CD8-positive, alpha-beta memory T cell (primary cell): ENCODE results near the gene ADK. TPM values are rescaled to one million over a fixed set of nuclear protein-coding genes. Genes with fewer than 3 reads are reported as not detected.
A peak's percentile ranks its signal among the peaks of the same experiment; 100 is the strongest.

Source experiments
- CTCF ChIA-PET: fragments of 350-600 bp; sonication (Branson Sonifier 250); formaldehyde crosslinking; loops from one replicate; lab custom pipeline; 2021; ENCODE audit warnings: antibody characterized with exemption; lab: Charles Lee
- POLR2A ChIA-PET: fragments of 350-600 bp; sonication (Branson Sonifier 250); formaldehyde crosslinking; loops from one replicate; lab custom pipeline; 2021; ENCODE audit warnings: antibody characterized with exemption; lab: Charles Lee
- DNase-seq, 5 donors: peaks; one replicate each; pipeline versions ENCODE4 v3.0.0 to v3.0.0-alpha.2; 2020 to 2022; ENCODE audit warnings: mixed read lengths in 1 of 5
- H3K27ac ChIP-seq: one replicate; pipeline ENCODE4 v1.7.0; 2013; ENCODE audit warnings: low read depth, mild to moderate bottlenecking, low read length, moderate library complexity
- H3K27me3 ChIP-seq: 2 replicates; pipeline ENCODE4 v1.7.0; 2013; ENCODE audit warnings: low read length, mild to moderate bottlenecking; ENCODE audit not compliant: insufficient read depth, poor library complexity, severe bottlenecking
- H3K36me3 ChIP-seq: 2 replicates; pipeline ENCODE4 v1.7.0; 2013; ENCODE audit warnings: mild to moderate bottlenecking, low read length, moderate library complexity; ENCODE audit not compliant: insufficient read depth
- H3K4me1 ChIP-seq: 2 replicates; pipeline ENCODE4 v1.7.0; 2013; ENCODE audit warnings: mild to moderate bottlenecking, low read length, moderate library complexity; ENCODE audit not compliant: insufficient read depth
- H3K4me3 ChIP-seq: 2 replicates; pipeline ENCODE4 v1.7.0; 2013; ENCODE audit warnings: mild to moderate bottlenecking, low read length
- H3K9me3 ChIP-seq: 2 replicates; pipeline ENCODE4 v1.7.0; 2013; ENCODE audit warnings: mild to moderate bottlenecking, low read length
- H3K27ac Mint-ChIP-seq, 8 donors: one replicate each; pipeline ENCODE4 v1.8.0; 2020 to 2021; ENCODE audit warnings: mixed read lengths in 8 of 8, mild to moderate bottlenecking in 6 of 8, inconsistent platforms in 3 of 8, moderate library complexity in 3 of 8
- H3K27me3 Mint-ChIP-seq, 2 donors: one replicate each; pipeline ENCODE4 v1.8.0; 2020 to 2021; ENCODE audit warnings: mixed read lengths in 2 of 2, mild to moderate bottlenecking in 1 of 2, moderate library complexity in 1 of 2
- H3K36me3 Mint-ChIP-seq, 3 donors: one replicate each; pipeline ENCODE4 v1.8.0; 2020 to 2021; ENCODE audit warnings: mixed read lengths in 3 of 3, inconsistent platforms in 1 of 3, mild to moderate bottlenecking in 1 of 3
- H3K4me1 Mint-ChIP-seq, 3 donors: one replicate each; pipeline ENCODE4 v1.8.0; 2020 to 2021; ENCODE audit warnings: mixed read lengths in 3 of 3, inconsistent platforms in 1 of 3, mild to moderate bottlenecking in 1 of 3
- H3K4me3 Mint-ChIP-seq, 7 donors: one replicate each; pipeline ENCODE4 v1.8.0; 2020 to 2021; ENCODE audit warnings: mixed read lengths in 7 of 7, mild to moderate bottlenecking in 6 of 7, moderate library complexity in 4 of 7, inconsistent platforms in 2 of 7
- H3K9me3 Mint-ChIP-seq, 5 donors: one replicate each; pipeline ENCODE4 v1.8.0; 2020 to 2022; ENCODE audit warnings: mixed read lengths in 5 of 5, mild to moderate bottlenecking in 3 of 5, moderate library complexity in 2 of 5, inconsistent platforms in 1 of 5
- polyA plus RNA-seq: library from polyadenylated mRNA; unstranded; fragments of 300-500 nt; fragmentation: Illumina TruSeq; gene quantifications from one replicate; pipeline ENCODE4 v1.2.3, GENCODE V29; 2021
- total RNA-seq, 2 experiments: library from RNA; stranded (reverse); gene quantifications; one replicate each; pipeline ENCODE4 v1.2.3, GENCODE V29; 2021

ADK gene
- total and polyA plus RNA-seq, 3 experiments from 2014 or later = 54.1 to 65.1 (median 64.4) TPM

GRCh38 chr10:74223755-74224529 lies 72.9 kb downstream of the ADK start:
- peaks cover 0 to 1% (median 0%) of the 10 kb centered on the region in 5 donors for H3K9me3 Mint-ChIP-seq
- H3K9me3 ChIP-seq = no peaks in the 10 kb centered on the region
- H3K27ac Mint-ChIP-seq = peak overlapping the region; percentile 48 to 94 (median 82)
- POLR2A ChIA-PET = interaction anchor here (0.6 kb wide), 1 partner anchor 74 kb away, joined by 3 read pairs; no protein-coding TSS in a partner anchor
- CTCF ChIA-PET = interaction anchor here (0.9 to 1.0 kb wide), 2 partner anchors 14 to 20 kb away, joined by 3 to 4 read pairs; no protein-coding TSS in a partner anchor
- no peaks in the 10 kb centered on the region for H3K36me3 ChIP-seq
- peaks cover 24 to 45% (median 38%) of the 10 kb centered on the region in 3 donors for H3K4me1 Mint-ChIP-seq
- no peak overlapping the region for H3K27ac ChIP-seq
- H3K27me3 ChIP-seq = no peaks in the 10 kb centered on the region
- peaks cover 0 to 6% (median 0%) of the 10 kb centered on the region in 3 donors for H3K36me3 Mint-ChIP-seq
- DNase-seq = no peak
- peak overlapping the region in 1 of 7 donors; percentile 45 for H3K4me3 Mint-ChIP-seq
- no peak overlapping the region for H3K4me3 ChIP-seq
- no peaks in the 10 kb centered on the region for H3K27me3 Mint-ChIP-seq
- peaks cover 16% of the 10 kb centered on the region for H3K4me1 ChIP-seq

- Histone ChIP-seq H3K4me3 (no peak overlapping the region), H3K4me1 (peaks cover 16% of the 10 kb centered on the region), H3K27me3 (no peaks in the 10 kb centered on the region), H3K36me3 (no peaks in the 10 kb centered on the region), H3K9me3 (no peaks in the 10 kb centered on the region), H3K27ac (peak overlapping the region; percentile 22)
- H3K4me3 Mint-ChIP-seq = peak overlapping the region; percentile 54 to 88 (median 80)
- peaks cover 32 to 71% (median 56%) of the 10 kb centered on the region in 3 donors for H3K4me1 Mint-ChIP-seq
- no peaks in the 10 kb centered on the region for H3K9me3 Mint-ChIP-seq
- H3K36me3 Mint-ChIP-seq = peaks cover 0 to 11% (median 4%) of the 10 kb centered on the region in 3 donors
- peak overlapping the region; percentile 86 to 98 (median 96) for H3K27ac Mint-ChIP-seq
- H3K27me3 Mint-ChIP-seq = no peaks in the 10 kb centered on the region
- CTCF ChIA-PET = interaction anchor here (1.1 to 1.9 kb wide), 3 partner anchors 14 to 59 kb away, joined by 3 to 6 read pairs (median 5); no protein-coding TSS in a partner anchor
- DNase-seq = peak in 1 of 5 donors; percentile 37
- POLR2A ChIA-PET = interaction anchor here (1.1 to 1.2 kb wide), 3 partner anchors 38 to 77 kb away, joined by 3 to 4 read pairs (median 4); partner anchors contain the start of gene AP3M1
Observed at GRCh38 chr10:74227697-74228424, 76.8 kb downstream of the ADK start.

- ChIA-PET CTCF (interaction anchor here (0.8 to 1.5 kb wide), 4 partner anchors 11 to 867 kb away, joined by 3 to 4 read pairs (median 3); no protein-coding TSS in a partner anchor), POLR2A (no interaction called here)
- Mint-ChIP-seq H3K9me3 (no peaks in the 10 kb centered on the region), H3K27ac (peak overlapping the region in 3 of 8 donors; percentile 5 to 73 (median 29)), H3K4me1 (peaks cover 24 to 61% (median 45%) of the 10 kb centered on the region in 3 donors), H3K36me3 (peaks cover 0 to 5% (median 4%) of the 10 kb centered on the region in 3 donors), H3K27me3 (no peaks in the 10 kb centered on the region), H3K4me3 (no peak overlapping the region)
- H3K27ac ChIP-seq = no peak overlapping the region
- H3K27me3 ChIP-seq = no peaks in the 10 kb centered on the region
- no peak for DNase-seq
- H3K4me3 ChIP-seq = no peak overlapping the region
- peaks cover 16% of the 10 kb centered on the region for H3K4me1 ChIP-seq
- no peaks in the 10 kb centered on the region for H3K36me3 ChIP-seq
- no peaks in the 10 kb centered on the region for H3K9me3 ChIP-seq
Observed at GRCh38 chr10:74231375-74231774, 80.4 kb downstream of the ADK start.

GRCh38 chr10:74233281-74233680 lies 82.3 kb downstream of the ADK start:
- ChIA-PET POLR2A (no interaction called here), CTCF (interaction anchor here (1.1 to 3.4 kb wide), 2 partner anchors 83 to 108 kb away, joined by 3 to 19 read pairs; partner anchors contain the start of genes ADK and AP3M1)
- DNase-seq = no peak

GRCh38 chr10:74234569-74234968 lies 83.5 kb downstream of the ADK start:
- Histone ChIP-seq H3K4me3 (no peak overlapping the region), H3K36me3 (no peaks in the 10 kb centered on the region), H3K9me3 (no peaks in the 10 kb centered on the region), H3K27me3 (no peaks in the 10 kb centered on the region), H3K27ac (no peak overlapping the region), H3K4me1 (no peaks in the 10 kb centered on the region)
- DNase-seq = peak in 2 of 5 donors; percentile 16 to 17
- no peaks in the 10 kb centered on the region for H3K9me3 Mint-ChIP-seq
- peaks cover 8 to 35% (median 21%) of the 10 kb centered on the region in 3 donors for H3K4me1 Mint-ChIP-seq
- H3K27ac Mint-ChIP-seq = no peak overlapping the region
- H3K4me3 Mint-ChIP-seq = no peak overlapping the region
- H3K27me3 Mint-ChIP-seq = no peaks in the 10 kb centered on the region
- ChIA-PET POLR2A (interaction anchor here (1.0 kb wide), 1 partner anchor 348 kb away, joined by 4 read pairs; no protein-coding TSS in a partner anchor), CTCF (interaction anchor here (0.7 to 3.4 kb wide), 8 partner anchors 8 to 348 kb away, joined by 3 to 19 read pairs (median 4); partner anchors contain the start of genes ADK and AP3M1)
- peaks cover 2 to 11% (median 4%) of the 10 kb centered on the region in 3 donors for H3K36me3 Mint-ChIP-seq

More at GRCh38 chr10:74233281-74233680, 82.3 kb downstream of the ADK start:
- Mint-ChIP-seq H3K4me3 (no peak overlapping the region), H3K27ac (peak overlapping the region in 3 of 8 donors; percentile 33 to 36 (median 34)), H3K27me3 (no peaks in the 10 kb centered on the region), H3K4me1 (peaks cover 15 to 44% (median 31%) of the 10 kb centered on the region in 3 donors), H3K36me3 (peaks cover 2 to 11% (median 4%) of the 10 kb centered on the region in 3 donors), H3K9me3 (no peaks in the 10 kb centered on the region)
- Histone ChIP-seq H3K27ac (no peak overlapping the region), H3K27me3 (no peaks in the 10 kb centered on the region), H3K36me3 (no peaks in the 10 kb centered on the region), H3K9me3 (no peaks in the 10 kb centered on the region), H3K4me3 (no peak overlapping the region), H3K4me1 (peaks cover 6% of the 10 kb centered on the region)

DNA sequence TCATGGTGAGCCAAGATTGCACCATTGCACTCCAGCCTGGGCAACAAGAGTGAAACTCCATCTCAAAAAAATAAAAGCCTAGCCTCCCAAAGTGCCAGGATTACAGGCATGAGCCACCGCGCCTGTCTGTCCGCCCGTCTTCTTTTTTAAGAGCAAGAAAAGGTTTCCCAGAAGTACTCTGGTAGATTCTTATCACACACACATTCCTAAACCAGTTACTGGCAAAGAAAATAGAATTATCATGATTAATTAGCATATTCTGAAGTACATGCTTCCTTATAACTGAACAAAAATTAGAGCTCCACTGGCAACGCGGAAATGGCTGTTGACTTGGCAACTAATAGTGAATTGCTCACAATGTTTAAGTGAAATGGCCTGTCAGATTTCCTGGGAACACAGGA lies 87.0 kb downstream of the ADK start:
- no peak overlapping the region for H3K4me3 Mint-ChIP-seq
- H3K36me3 Mint-ChIP-seq = peaks cover 0 to 17% (median 2%) of the 10 kb centered on the region in 3 donors
- CTCF ChIA-PET = no interaction called here
- Histone ChIP-seq H3K36me3 (no peaks in the 10 kb centered on the region), H3K9me3 (no peaks in the 10 kb centered on the region), H3K27ac (no peak overlapping the region), H3K4me1 (no peaks in the 10 kb centered on the region), H3K27me3 (no peaks in the 10 kb centered on the region), H3K4me3 (no peak overlapping the region)
- no peaks in the 10 kb centered on the region for H3K9me3 Mint-ChIP-seq
- POLR2A ChIA-PET = interaction anchor here (0.6 kb wide), 1 partner anchor 115 kb away, joined by 3 read pairs; no protein-coding TSS in a partner anchor
- H3K27me3 Mint-ChIP-seq = no peaks in the 10 kb centered on the region
- H3K4me1 Mint-ChIP-seq = peaks cover 5 to 15% (median 8%) of the 10 kb centered on the region in 3 donors
- DNase-seq = no peak
- no peak overlapping the region for H3K27ac Mint-ChIP-seq

DNA sequence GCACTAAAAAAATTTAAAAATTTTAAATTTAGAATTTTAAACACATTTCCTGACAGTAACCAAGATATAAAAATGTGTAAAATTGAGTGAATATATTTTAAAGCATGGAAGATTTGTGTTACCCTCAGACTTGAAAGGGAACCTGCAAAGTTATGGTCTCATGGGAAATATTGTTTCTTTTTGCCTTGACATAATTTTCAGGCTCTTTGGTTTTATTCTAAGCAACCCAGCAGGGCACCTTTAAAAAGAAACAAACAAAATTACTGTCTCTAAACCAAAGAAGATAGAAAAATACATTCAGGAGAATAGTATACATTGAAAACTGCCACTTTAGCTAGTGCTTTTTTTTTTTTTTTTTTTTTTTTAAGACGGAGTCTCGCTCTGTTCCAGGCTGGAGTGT lies 87.5 kb downstream of the ADK start:
- no peak for DNase-seq
- no peaks in the 10 kb centered on the region for H3K27me3 ChIP-seq
- ChIA-PET POLR2A (interaction anchor here (0.6 kb wide), 1 partner anchor 116 kb away, joined by 3 read pairs; no protein-coding TSS in a partner anchor), CTCF (no interaction called here)
- no peaks in the 10 kb centered on the region for H3K9me3 ChIP-seq
- no peak overlapping the region for H3K4me3 ChIP-seq
- H3K27me3 Mint-ChIP-seq = no peaks in the 10 kb centered on the region
- no peaks in the 10 kb centered on the region for H3K36me3 ChIP-seq
- peaks cover 5 to 13% (median 6%) of the 10 kb centered on the region in 3 donors for H3K4me1 Mint-ChIP-seq
- H3K36me3 Mint-ChIP-seq = peaks cover 0 to 21% (median 2%) of the 10 kb centered on the region in 3 donors
- no peak overlapping the region for H3K27ac Mint-ChIP-seq
- no peak overlapping the region for H3K4me3 Mint-ChIP-seq
- no peaks in the 10 kb centered on the region for H3K9me3 Mint-ChIP-seq
- H3K27ac ChIP-seq = no peak overlapping the region
- H3K4me1 ChIP-seq = no peaks in the 10 kb centered on the region
